Pancreas (tissue), 10 donors: ENCODE measurements around the gene OPRM1. TPM values are rescaled to one million over a fixed set of nuclear protein-coding genes. Genes with fewer than 3 reads are reported as not detected.

Experiments
- ATAC-seq, 4 donors: fragments of 200-7000 bp; cut with Tn5 transposase; one replicate each; pipeline versions ENCODE4 v1.8.0 to v1.9.1; 2020; ENCODE audit warnings: mild to moderate bottlenecking in 4 of 4, moderate library complexity in 4 of 4
- DNase-seq, 6 donors: peaks; one replicate each; pipeline ENCODE4 v3.0.0-alpha.2; 2020
- FAIRE-seq: peaks from 2 replicates; lab custom pipeline; 2012; peaks lifted over from hg19 to GRCh38; lab: Jason Lieb, UNC
- H3K27ac ChIP-seq, 4 donors: fragments of 200-600 bp; sonication (generic); 1 replicate in 3 of 4; 2 replicates in 1 of 4; pipeline versions ENCODE4 v1.5.0 to v1.8.0; 2020
- H3K27me3 ChIP-seq, 4 donors: fragments of 200-600 bp; one replicate each; pipeline ENCODE4 v1.8.0; 2021
- H3K36me3 ChIP-seq, 3 donors: fragments of 200-600 bp; sonication (generic) in 1 of 3; one replicate each; pipeline versions ENCODE4 v1.5.0 to v1.8.0; 2020 to 2021
- H3K4me1 ChIP-seq, 3 donors: fragments of 200-600 bp; one replicate each; pipeline ENCODE4 v1.8.0; 2021
- H3K4me3 ChIP-seq, 4 donors: fragments of 200-600 bp; sonication (generic) in 2 of 4; one replicate each; pipeline versions ENCODE4 v1.5.0 to v1.8.0; 2020 to 2021
- H3K9me3 ChIP-seq, 4 donors: fragments of 200-600 bp; one replicate each; pipeline ENCODE4 v1.8.0; 2021
- WGBS, 2 donors: extraction: QIAGEN DNeasy Blood & Tissue Kit; methylation state at CpG; one replicate each; pipeline ENCODE4 v1.1.7; 2013; 5-methylcytosine and 5-hydroxymethylcytosine counted together
- intact Hi-C, 3 donors: fragments of 100-400 bp; cut with DNase I; formaldehyde crosslinking; loops; one replicate each; pipeline versions ENCODE4 v1.11.1 to v1.14.2; 2022
- polyA plus RNA-seq, 2 donors: library from polyadenylated mRNA; stranded (reverse); fragments of 200-250 nt; gene quantifications; one replicate each; pipeline ENCODE4 v1.2.3, GENCODE V29; 2013
- total RNA-seq, 6 donors: library from RNA; stranded (reverse); fragmentation: NEBNext Ultra II Directional in 4 of 6; extraction: Animal tissue kit (Norgen Biotek cat#: 25700) in 4 of 6; gene quantifications; one replicate each; pipeline versions ENCODE4 v1.2.1 to v1.2.4, GENCODE V29; 2021 to 2023
- TF ChIP-seq, protein P1 (sequence below), 4 donors: fragments of 200-600 bp; sonication (generic) in 3 of 4; IDR thresholded peaks; one replicate each; pipeline versions ENCODE4 v1.5.0 to v1.8.0; 2021; ENCODE audit warnings: antibody characterized with exemption in 4 of 4
- donor health status: healthy with polysubstance abuse.
- donor health status: DM: no; HTN: no; CAD: no; lungs with moderate emphysema.
- donor health status: DM: no; HTN: no; CAD: no.
- donor health status: control.
- donor health status: control.
- donor health status: Bipolar disorder and iron deficiency.
- donor health status: DM: yes; HTN: yes; CAD: no.
- donor health status: DM: no; HTN: no; CAD: no.
- donor health status: DM: no; HTN: no; CAD: no.
- donor health status: DM: yes; HTN: yes; CAD: no.

Gene OPRM1
- total and polyA plus RNA-seq, 8 donors: 0.05 TPM; not detected in 7

DNA sequence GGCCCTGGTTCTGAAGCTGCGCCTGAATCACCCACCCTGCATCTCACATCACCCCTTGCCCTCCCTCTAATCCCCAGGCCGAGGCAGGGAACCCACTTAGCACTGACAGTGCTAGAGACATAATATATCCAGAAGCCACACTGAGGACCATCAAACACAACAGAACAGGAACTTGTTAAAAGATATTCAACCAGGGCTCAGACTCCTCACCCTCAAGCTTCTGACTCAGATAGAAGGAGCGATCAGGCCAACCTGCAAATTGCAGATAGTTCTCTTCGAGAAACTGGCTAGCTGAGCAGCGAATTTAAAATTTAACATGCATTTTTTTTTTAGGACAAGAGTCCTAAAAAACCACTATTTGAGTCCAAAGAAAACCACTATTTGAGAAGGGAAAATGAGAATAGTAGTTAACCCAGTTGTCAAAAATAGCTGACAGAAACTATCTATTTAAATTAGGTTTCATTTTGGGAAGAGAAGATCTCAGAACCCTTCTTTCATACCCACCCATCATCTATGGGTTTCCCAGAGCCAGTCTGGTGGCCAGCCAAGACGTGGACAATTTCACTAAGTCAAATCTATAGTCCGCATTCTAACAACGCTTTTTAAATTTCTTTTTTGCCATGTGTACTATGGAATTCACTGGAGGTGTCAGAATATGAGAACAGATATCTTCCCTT, 95.6 kb downstream of the OPRM1 start:
- no peaks in the 10 kb centered on the region for H3K36me3 ChIP-seq
- H3K9me3 ChIP-seq: no peaks in the 10 kb centered on the region
- FAIRE-seq: no peak
- no peak overlapping the region for H3K4me3 ChIP-seq
- H3K4me1 ChIP-seq: no peaks in the 10 kb centered on the region
- H3K27me3 ChIP-seq: no peaks in the 10 kb centered on the region
- 88 to 91% methylated on average over 8 of the region's 8 CpGs for WGBS, 2 donors
- ATAC-seq: no peak
- DNase-seq: no peak
- no peak overlapping the region for H3K27ac ChIP-seq
- TF ChIP-seq, protein P1, sequence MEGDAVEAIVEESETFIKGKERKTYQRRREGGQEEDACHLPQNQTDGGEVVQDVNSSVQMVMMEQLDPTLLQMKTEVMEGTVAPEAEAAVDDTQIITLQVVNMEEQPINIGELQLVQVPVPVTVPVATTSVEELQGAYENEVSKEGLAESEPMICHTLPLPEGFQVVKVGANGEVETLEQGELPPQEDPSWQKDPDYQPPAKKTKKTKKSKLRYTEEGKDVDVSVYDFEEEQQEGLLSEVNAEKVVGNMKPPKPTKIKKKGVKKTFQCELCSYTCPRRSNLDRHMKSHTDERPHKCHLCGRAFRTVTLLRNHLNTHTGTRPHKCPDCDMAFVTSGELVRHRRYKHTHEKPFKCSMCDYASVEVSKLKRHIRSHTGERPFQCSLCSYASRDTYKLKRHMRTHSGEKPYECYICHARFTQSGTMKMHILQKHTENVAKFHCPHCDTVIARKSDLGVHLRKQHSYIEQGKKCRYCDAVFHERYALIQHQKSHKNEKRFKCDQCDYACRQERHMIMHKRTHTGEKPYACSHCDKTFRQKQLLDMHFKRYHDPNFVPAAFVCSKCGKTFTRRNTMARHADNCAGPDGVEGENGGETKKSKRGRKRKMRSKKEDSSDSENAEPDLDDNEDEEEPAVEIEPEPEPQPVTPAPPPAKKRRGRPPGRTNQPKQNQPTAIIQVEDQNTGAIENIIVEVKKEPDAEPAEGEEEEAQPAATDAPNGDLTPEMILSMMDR (IDR thresholded peaks at IDR 0.05): no peak
- intact Hi-C loops: no loop called here

DNA sequence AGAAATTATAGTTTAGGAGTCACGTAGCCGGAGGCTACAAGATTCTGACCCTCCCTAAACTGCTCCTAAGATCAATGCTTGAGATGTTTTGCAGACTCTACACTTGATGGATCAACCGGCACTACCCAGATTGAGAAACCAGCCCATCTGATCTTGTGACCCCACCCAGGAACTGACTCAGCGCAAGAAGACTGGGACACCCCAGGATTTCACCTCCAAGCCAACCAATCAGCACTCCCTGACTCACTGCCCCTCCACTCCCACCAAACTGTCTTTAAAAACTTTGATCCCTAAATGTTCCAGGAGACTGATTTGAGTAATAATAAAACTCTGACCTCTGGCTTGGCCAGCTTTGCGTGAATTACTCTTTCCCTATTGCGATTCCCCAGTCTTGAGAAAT, 99.8 kb downstream of the OPRM1 start:
- ATAC-seq: no peak
- FAIRE-seq: no peak
- 93 to 96% methylated on average over 6 of the region's 6 CpGs for WGBS, 2 donors

DNA sequence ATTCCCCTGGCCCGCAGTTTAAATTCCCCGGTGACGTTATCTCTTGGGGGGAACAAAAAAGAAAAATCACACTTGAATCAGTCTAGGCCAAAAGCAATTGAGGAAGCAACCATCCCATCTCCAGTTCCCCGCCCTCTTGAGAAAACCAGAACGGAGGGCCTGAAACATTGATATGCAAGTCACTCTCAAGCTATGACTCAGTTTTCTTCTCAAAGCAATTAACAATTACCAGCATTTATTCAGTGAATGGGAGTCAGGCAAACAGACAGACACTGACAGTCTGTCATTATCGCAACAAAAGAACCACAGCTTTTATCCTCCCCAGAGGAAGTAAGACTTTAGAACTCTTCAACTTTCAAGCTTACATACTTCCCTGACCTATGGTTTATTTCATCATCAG, 100.9 kb downstream of the OPRM1 start:
- intact Hi-C loops: no loop called here

More for the DNA sequence above, 99.8 kb downstream of the OPRM1 start:
- Histone ChIP-seq H3K4me1 (no peaks in the 10 kb centered on the region), H3K4me3 (no peak overlapping the region), H3K36me3 (no peaks in the 10 kb centered on the region), H3K27ac (no peak overlapping the region), H3K27me3 (no peaks in the 10 kb centered on the region), H3K9me3 (no peaks in the 10 kb centered on the region)
- no peak for DNase-seq
- TF ChIP-seq, protein P1 (IDR thresholded peaks at IDR 0.05): no peak
- intact Hi-C loops: no loop called here

DNA sequence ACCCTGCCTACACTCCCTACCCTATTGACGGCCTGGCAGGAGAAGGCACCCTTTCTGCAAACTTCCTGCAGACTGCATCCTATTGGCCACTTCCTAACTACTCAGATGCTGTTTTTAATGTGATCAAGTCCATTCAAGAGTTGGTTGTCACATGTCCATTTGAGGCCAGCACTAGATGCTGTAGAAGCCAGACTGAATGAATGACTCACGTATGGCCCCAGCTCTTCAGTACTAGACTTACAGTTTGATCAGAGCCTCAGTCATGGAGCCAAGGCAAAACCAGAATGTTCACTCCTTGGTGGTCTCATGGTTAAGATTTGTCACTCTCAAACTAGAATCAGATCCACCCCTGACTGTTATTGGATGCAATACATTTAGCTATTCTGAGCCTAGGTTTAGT, 101.7 kb downstream of the OPRM1 start:
- Histone ChIP-seq H3K9me3 (no peaks in the 10 kb centered on the region), H3K4me3 (no peak overlapping the region), H3K27ac (no peak overlapping the region), H3K4me1 (no peaks in the 10 kb centered on the region), H3K27me3 (no peaks in the 10 kb centered on the region), H3K36me3 (no peaks in the 10 kb centered on the region)
- no peak for FAIRE-seq
- DNase-seq: no peak
- WGBS, 2 donors: 74 to 77% methylated on average over 2 of the region's 2 CpGs
- intact Hi-C loops: no loop called here
- ATAC-seq: no peak
- TF ChIP-seq, protein P1 (IDR thresholded peaks at IDR 0.05): no peak

More for the DNA sequence above, 100.9 kb downstream of the OPRM1 start:
- peak in 2 of 4 donors; percentile 23 to 34 for ATAC-seq
- WGBS, 2 donors: 90 to 91% methylated on average over 6 of the region's 6 CpGs
- no peaks in the 10 kb centered on the region for H3K36me3 ChIP-seq
- H3K27me3 ChIP-seq: no peaks in the 10 kb centered on the region
- no peak overlapping the region for H3K4me3 ChIP-seq
- no peak overlapping the region for H3K27ac ChIP-seq
- no peaks in the 10 kb centered on the region for H3K9me3 ChIP-seq
- TF ChIP-seq, protein P1 (IDR thresholded peaks at IDR 0.05): no peak
- no peak for FAIRE-seq
- no peak for DNase-seq
- no peaks in the 10 kb centered on the region for H3K4me1 ChIP-seq

DNA sequence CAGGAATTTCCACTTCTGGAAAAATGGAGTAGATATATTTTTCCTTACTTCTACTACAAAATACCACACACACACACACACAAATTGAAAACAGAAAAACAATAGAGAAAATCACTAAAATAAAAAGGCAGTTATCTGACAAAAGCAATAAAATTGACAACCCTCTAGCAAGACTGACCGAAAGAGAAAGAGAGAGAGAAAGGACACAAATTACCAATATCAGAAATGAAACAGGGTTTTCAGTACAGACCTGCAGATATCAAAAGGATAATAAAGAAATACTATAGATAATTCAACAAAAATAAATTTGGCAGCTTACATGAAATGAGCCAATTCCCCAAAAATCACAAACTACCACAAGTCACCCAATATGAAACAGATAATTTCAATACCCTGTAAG, 104.7 kb downstream of the OPRM1 start:
- Histone ChIP-seq H3K36me3 (no peaks in the 10 kb centered on the region), H3K27me3 (no peaks in the 10 kb centered on the region), H3K4me1 (no peaks in the 10 kb centered on the region), H3K27ac (no peak overlapping the region), H3K4me3 (no peak overlapping the region), H3K9me3 (no peaks in the 10 kb centered on the region)
- WGBS, 2 donors: 86 to 100% methylated on average over 1 of the region's 1 CpG
- FAIRE-seq (no peak), DNase-seq (no peak), ATAC-seq (no peak)
- TF ChIP-seq, protein P1 (IDR thresholded peaks at IDR 0.05): no peak
- intact Hi-C loops: no loop called here
